Measurements from ENCODE around the gene KIAA0232. TPM values are rescaled to one million over a fixed set of nuclear protein-coding genes. Genes with fewer than 3 reads are reported as not detected.

KIAA0232 gene
- total RNA-seq, 1 experiment from 2014 or later: 28.5 TPM

DNA sequence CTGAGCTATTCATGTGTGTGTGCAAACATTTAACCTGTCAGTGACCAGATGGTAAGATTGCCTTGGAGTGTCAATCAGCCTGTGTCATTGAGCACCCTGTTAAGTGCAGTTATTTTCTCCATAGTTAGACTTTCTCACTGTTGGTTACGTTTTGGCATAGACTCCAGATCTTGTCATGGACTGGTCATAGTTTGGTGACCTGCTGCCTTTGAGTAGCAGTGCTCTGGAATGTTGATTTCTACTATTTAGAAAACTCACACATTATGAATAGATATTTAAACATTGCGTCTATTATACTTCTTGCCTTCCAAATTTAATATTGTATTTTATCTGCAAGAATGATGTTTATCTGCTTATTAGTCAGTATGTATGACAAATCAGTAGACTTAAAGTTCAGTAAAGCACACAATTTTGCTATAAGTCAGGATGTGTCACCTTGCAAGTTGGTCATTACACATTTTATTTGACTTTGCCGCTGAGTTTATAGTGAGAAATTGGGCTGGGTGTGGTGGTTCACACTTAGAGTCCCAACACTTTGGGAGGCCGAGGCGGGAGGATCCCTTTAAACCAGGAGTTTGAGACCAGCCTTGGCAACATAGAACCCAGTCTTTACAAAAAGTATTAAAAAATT lies 42.4 kb downstream of the KIAA0232 start:
- WGBS (ENCODE audit: extremely low coverage, insufficient read length, low lambda C conversion rate): no CpG with 5 or more reads among the region's 5 CpGs
- H2BK120ac ChIP-seq (ENCODE audit: low read depth, low read length, poor library complexity, severe bottlenecking): no peak overlapping the region
- peaks cover 11 to 14% of the 10 kb centered on the region in 2 experiments for H3K9me3 Mint-ChIP-seq
- H3K9me3 ChIP-seq (ENCODE audit: control insufficient read depth, low read depth, low read length): no peaks in the 10 kb centered on the region
- no peak overlapping the region for H3K9ac ChIP-seq (ENCODE audit: extremely low read depth, insufficient read length, low read length)
- H3K56ac ChIP-seq (ENCODE audit: insufficient read length, low read depth, low read length): no peak overlapping the region
- no peak overlapping the region for H3K4ac ChIP-seq (ENCODE audit: low read depth, low read length)
- no peak overlapping the region for H3K27ac Mint-ChIP-seq
- no peak overlapping the region for H3K18ac ChIP-seq (ENCODE audit: insufficient read length, low read depth, low read length)
- H3K23ac ChIP-seq (ENCODE audit: insufficient read length, low read depth, low read length): no peak overlapping the region
- H3K36me3 Mint-ChIP-seq (ENCODE audit: insufficient read depth in 1 of 3, low read depth in 3 of 3): peaks cover 16 to 50% (median 38%) of the 10 kb centered on the region in 3 experiments
- no peak overlapping the region for H2AFZ ChIP-seq (ENCODE audit: low read length)
- H3K4me3 Mint-ChIP-seq: no peak overlapping the region
- no peaks in the 10 kb centered on the region for H3K23me2 ChIP-seq (ENCODE audit: insufficient read length, low read depth, low read length, poor library complexity, severe bottlenecking)
- H4K8ac ChIP-seq (replicated peaks; ENCODE audit: insufficient read length, low read depth, low read length): no peak overlapping the region
- H3T11ph ChIP-seq (ENCODE audit: low read length): no peak overlapping the region
- H3K27ac ChIP-seq (ENCODE audit: insufficient read length, low read depth, low read length): no peak overlapping the region
- H4K5ac ChIP-seq (ENCODE audit: insufficient read length, low read depth, low read length): no peak overlapping the region
- H3K4me1 Mint-ChIP-seq: no peaks in the 10 kb centered on the region
- H4K20me1 ChIP-seq (ENCODE audit: control insufficient read depth, insufficient read depth, insufficient read length): no peaks in the 10 kb centered on the region
- H2AK5ac ChIP-seq (ENCODE audit: insufficient read length, low read length): no peak overlapping the region
- no peak overlapping the region for H4K91ac ChIP-seq (ENCODE audit: insufficient read length, low read depth, low read length)
- no peaks in the 10 kb centered on the region for H3K27me3 ChIP-seq (ENCODE audit: insufficient read depth, low read length)
- H2BK12ac ChIP-seq (ENCODE audit: insufficient read length, low read depth, low read length): no peak overlapping the region
- no peak overlapping the region for H3K14ac ChIP-seq (ENCODE audit: insufficient read depth, low read length)
- no peak overlapping the region for H3K4me2 ChIP-seq (ENCODE audit: insufficient read depth, insufficient read length, low read length)
- H2BK20ac ChIP-seq (ENCODE audit: low read depth, low read length, poor library complexity, severe bottlenecking): no peak overlapping the region
- H3K79me1 ChIP-seq (ENCODE audit: insufficient read depth, low read depth, low read length, poor library complexity, severe bottlenecking): peaks cover 8% of the 10 kb centered on the region
- H2BK15ac ChIP-seq (ENCODE audit: low read depth, low read length): no peak overlapping the region
- TF ChIP-seq, protein P1, sequence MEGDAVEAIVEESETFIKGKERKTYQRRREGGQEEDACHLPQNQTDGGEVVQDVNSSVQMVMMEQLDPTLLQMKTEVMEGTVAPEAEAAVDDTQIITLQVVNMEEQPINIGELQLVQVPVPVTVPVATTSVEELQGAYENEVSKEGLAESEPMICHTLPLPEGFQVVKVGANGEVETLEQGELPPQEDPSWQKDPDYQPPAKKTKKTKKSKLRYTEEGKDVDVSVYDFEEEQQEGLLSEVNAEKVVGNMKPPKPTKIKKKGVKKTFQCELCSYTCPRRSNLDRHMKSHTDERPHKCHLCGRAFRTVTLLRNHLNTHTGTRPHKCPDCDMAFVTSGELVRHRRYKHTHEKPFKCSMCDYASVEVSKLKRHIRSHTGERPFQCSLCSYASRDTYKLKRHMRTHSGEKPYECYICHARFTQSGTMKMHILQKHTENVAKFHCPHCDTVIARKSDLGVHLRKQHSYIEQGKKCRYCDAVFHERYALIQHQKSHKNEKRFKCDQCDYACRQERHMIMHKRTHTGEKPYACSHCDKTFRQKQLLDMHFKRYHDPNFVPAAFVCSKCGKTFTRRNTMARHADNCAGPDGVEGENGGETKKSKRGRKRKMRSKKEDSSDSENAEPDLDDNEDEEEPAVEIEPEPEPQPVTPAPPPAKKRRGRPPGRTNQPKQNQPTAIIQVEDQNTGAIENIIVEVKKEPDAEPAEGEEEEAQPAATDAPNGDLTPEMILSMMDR (conservative IDR thresholded peaks at IDR 0.05): no peak
- no peak overlapping the region for H2BK5ac ChIP-seq (ENCODE audit: insufficient read length, low read length)
- DNase-seq: no peak
- no peaks in the 10 kb centered on the region for H3K4me1 ChIP-seq (ENCODE audit: insufficient read depth, low read length)
- H3K79me2 ChIP-seq (ENCODE audit: insufficient read depth, low read length): peaks cover 3% of the 10 kb centered on the region; the same call in 1 of the 2 replicates
- no peaks in the 10 kb centered on the region for H3K27me3 Mint-ChIP-seq (ENCODE audit: low read depth)

Data from H9 (cell line).